Heart left ventricle (tissue), 13 donors: ENCODE results near the gene TRAK1.

ENCODE experiments used
- CTCF ChIP-seq, 12 donors: fragments of 200-600 bp; sonication (generic) in 4 of 12; IDR thresholded peaks; one replicate each; pipeline versions ENCODE4 v1.5.0 to v1.8.0; 2018 to 2022; ENCODE audit warnings: antibody characterized with exemption in 12 of 12, mild to moderate bottlenecking in 5 of 12
- POLR2A ChIP-seq, 2 donors: fragments of 450-650 bp; IDR thresholded peaks; one replicate each; pipeline ENCODE4 v1.6.1; 2017; ENCODE audit warnings: antibody characterized with exemption in 2 of 2, mild to moderate bottlenecking in 2 of 2, moderate library complexity in 2 of 2
- donor health status: ischemic (EF 13 %, LVEDD 7.1; RV severe dilation, severe dysfunction).
- donor health status: DM: no; HTN: yes; CAD: no.
- donor health status: DM: no; HTN: no; CAD: no.
- donor health status: ischemic (EF 25% LVEDD 6.9; RV normal size, moderate dysfunction).
- donor health status: ischemic (EF 25% LVEDD 5.7; RV mildly dilated, moderate dysfunction).
- donor health status: ischemic (EF 35%, LVEDD 5.7; RV mildly dilated, moderate dysfunction).
- donor health status: nonischemic (EF 11% LVEDD 7.7; RV severe dilation, severe dysfunction).
- donor health status: DM: yes; HTN: yes; CAD: no.
- donor health status: PGD.
- donor health status: ischemic (EF 29% LVEDD 5.4; RV normal size, mild dysfunction).
- donor health status: nonischemic (EF 23%, LVEDD 6.1; RV moderate dilation, normal function).

GRCh38 chr3:42148086-42148848 lies 57.1 kb downstream of the TRAK1 start:
- no peak for TF ChIP-seq POLR2A (IDR thresholded peaks at IDR 0.05)
- no peak for TF ChIP-seq CTCF (IDR thresholded peaks at IDR 0.05)
